Esophagus muscularis mucosa (tissue), 3 donors: ENCODE data around the gene AKAP9.

Experiments used
- EP300 ChIP-seq: sonication (generic); formaldehyde crosslinking; IDR thresholded peaks from one replicate; pipeline ENCODE4 v1.6.1; 2017; ENCODE audit warnings: antibody characterized with exemption
- TF ChIP-seq, protein P1 (sequence below), 3 experiments: fragments of 200-600 bp in 2 of 3; fragments of 450-650 bp in 1 of 3; sonication (generic) in 2 of 3; IDR thresholded peaks; one replicate each; pipeline ENCODE4 v1.5.1; 2017 to 2019; ENCODE audit warnings: antibody characterized with exemption in 3 of 3, mild to moderate bottlenecking in 2 of 3, moderate library complexity in 1 of 3

DNA sequence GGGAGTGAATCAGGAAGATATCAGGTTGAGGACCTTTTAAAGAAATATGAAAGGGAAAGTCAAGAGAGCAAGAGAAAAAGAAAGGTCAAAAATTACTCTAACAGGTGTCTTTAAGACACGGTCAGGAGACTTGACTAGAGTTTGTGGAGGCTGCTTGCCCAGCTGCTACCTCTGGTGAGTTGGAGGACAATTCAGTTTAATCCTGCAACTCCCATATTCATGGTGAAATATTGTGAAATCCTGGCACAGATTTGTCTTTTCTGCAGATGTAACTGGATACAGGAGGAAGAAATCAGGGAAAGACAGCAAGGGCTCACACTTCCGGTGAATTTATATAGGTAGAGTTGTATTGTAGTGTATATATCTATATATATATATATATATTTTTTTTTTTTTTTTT lies 93.5 kb downstream of the AKAP9 start:
- TF ChIP-seq EP300, result no peak
- TF ChIP-seq, protein P1, sequence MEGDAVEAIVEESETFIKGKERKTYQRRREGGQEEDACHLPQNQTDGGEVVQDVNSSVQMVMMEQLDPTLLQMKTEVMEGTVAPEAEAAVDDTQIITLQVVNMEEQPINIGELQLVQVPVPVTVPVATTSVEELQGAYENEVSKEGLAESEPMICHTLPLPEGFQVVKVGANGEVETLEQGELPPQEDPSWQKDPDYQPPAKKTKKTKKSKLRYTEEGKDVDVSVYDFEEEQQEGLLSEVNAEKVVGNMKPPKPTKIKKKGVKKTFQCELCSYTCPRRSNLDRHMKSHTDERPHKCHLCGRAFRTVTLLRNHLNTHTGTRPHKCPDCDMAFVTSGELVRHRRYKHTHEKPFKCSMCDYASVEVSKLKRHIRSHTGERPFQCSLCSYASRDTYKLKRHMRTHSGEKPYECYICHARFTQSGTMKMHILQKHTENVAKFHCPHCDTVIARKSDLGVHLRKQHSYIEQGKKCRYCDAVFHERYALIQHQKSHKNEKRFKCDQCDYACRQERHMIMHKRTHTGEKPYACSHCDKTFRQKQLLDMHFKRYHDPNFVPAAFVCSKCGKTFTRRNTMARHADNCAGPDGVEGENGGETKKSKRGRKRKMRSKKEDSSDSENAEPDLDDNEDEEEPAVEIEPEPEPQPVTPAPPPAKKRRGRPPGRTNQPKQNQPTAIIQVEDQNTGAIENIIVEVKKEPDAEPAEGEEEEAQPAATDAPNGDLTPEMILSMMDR (IDR thresholded peaks at IDR 0.05), result no peak
